ENCODE data around the gene SLC43A2.
A peak's percentile ranks its signal among the peaks of the same experiment; 100 is the strongest.

Gene SLC43A2

GRCh38 chr17:1643999-1644492, 15.4 kb upstream of the SLC43A2 start:
- no peak for DNase-seq (ENCODE audit: low read depth)

GRCh38 chr17:1643293-1643998, 14.8 kb upstream of the SLC43A2 start:
- no peak for DNase-seq (ENCODE audit: low read depth)

- no peak for DNase-seq (ENCODE audit: low read depth)
Observed at GRCh38 chr17:1641065-1641403, 12.4 kb upstream of the SLC43A2 start.

- DNase-seq (ENCODE audit: low read depth) = no peak
Observed at GRCh38 chr17:1640329-1641064, 11.9 kb upstream of the SLC43A2 start.

GRCh38 chr17:1639549-1640180, 11.0 kb upstream of the SLC43A2 start:
- no peak for DNase-seq (ENCODE audit: low read depth)

GRCh38 chr17:1638624-1639300, 10.1 kb upstream of the SLC43A2 start:
- DNase-seq (ENCODE audit: low read depth) = no peak

GRCh38 chr17:1638171-1638590, 9.5 kb upstream of the SLC43A2 start:
- no peak for DNase-seq (ENCODE audit: low read depth)

GRCh38 chr17:1636732-1637285, 8.2 kb upstream of the SLC43A2 start:
- no peak for DNase-seq (ENCODE audit: low read depth)

GRCh38 chr17:1635675-1636465, 7.2 kb upstream of the SLC43A2 start:
- DNase-seq (ENCODE audit: low read depth) = no peak

GRCh38 chr17:1634841-1635650, 6.4 kb upstream of the SLC43A2 start:
- no peak for DNase-seq (ENCODE audit: low read depth)

- DNase-seq (ENCODE audit: low read depth) = no peak
Observed at GRCh38 chr17:1630662-1631061, 2.0 kb upstream of the SLC43A2 start.

GRCh38 chr17:1629504-1630310, 1.1 kb upstream of the SLC43A2 start:
- DNase-seq (ENCODE audit: low read depth) = peak; percentile 54

GRCh38 chr17:1628856-1629503, 346 bp upstream of the SLC43A2 start:
- peak; percentile 73 for DNase-seq (ENCODE audit: low read depth)

- no peak for DNase-seq (ENCODE audit: low read depth)
Observed at GRCh38 chr17:1627182-1627981, 1.3 kb downstream of the SLC43A2 start.

GRCh38 chr17:1626333-1626732, 2.3 kb downstream of the SLC43A2 start:
- no peak for DNase-seq (ENCODE audit: low read depth)

GRCh38 chr17:1625581-1625980, 3.1 kb downstream of the SLC43A2 start:
- no peak for DNase-seq (ENCODE audit: low read depth)

- DNase-seq (ENCODE audit: low read depth) = no peak
Observed at GRCh38 chr17:1625053-1625452, 3.6 kb downstream of the SLC43A2 start.

- DNase-seq (ENCODE audit: low read depth) = no peak
Observed at GRCh38 chr17:1624650-1625049, 4.0 kb downstream of the SLC43A2 start.
